GM12873 (cell line): ENCODE results near the gene RPA1.

ENCODE experiments used
- CTCF ChIP-seq: IDR thresholded peaks from 2 replicates; pipeline ENCODE4 v1.5.1; 2012; ENCODE audit warnings: low read depth, mild to moderate bottlenecking, moderate library complexity, low read length, control low read depth; ENCODE audit not compliant: insufficient read depth; ENCODE audit errors: missing control alignments

Gene RPA1

GRCh38 chr17:1947229-1947742 lies 117.5 kb downstream of the RPA1 start:
- TF ChIP-seq CTCF = no peak

- no peak for TF ChIP-seq CTCF
These were observed 118.1 kb downstream of the RPA1 start for GRCh38 chr17:1947743-1948516.

- TF ChIP-seq CTCF = no peak
These were observed 118.7 kb downstream of the RPA1 start for GRCh38 chr17:1948517-1948825.
